K562 (cell line): ENCODE data around the gene ILK. TPM values are rescaled to one million over a fixed set of nuclear protein-coding genes. Genes with fewer than 3 reads are reported as not detected.

Experiments used
- ARID4B ChIP-seq: sonication (generic); formaldehyde crosslinking; IDR thresholded peaks from 2 replicates; pipeline ENCODE4 v1.8.0; 2022; ENCODE audit warnings: mild to moderate bottlenecking, missing genetic modification reagents
- BRF2 ChIP-seq: IDR thresholded peaks from 3 replicates; pipeline ENCODE4 v1.6.1; 2011; ENCODE audit warnings: borderline replicate concordance, mild to moderate bottlenecking; ENCODE audit not compliant: insufficient read length, insufficient read depth
- DIDO1 ChIP-seq: fragments of 450-650 bp; IDR thresholded peaks from 2 replicates; pipeline ENCODE4 v1.6.1; 2016; ENCODE audit warnings: low read depth, missing biosample characterization, missing genetic modification characterization
- EHMT2 ChIP-seq: fragments of 450-650 bp; IDR thresholded peaks from 2 replicates; pipeline ENCODE4 v1.6.1; 2018; ENCODE audit warnings: antibody characterized with exemption
- ZNF263 ChIP-seq: sonication (generic); formaldehyde crosslinking; IDR thresholded peaks from 2 replicates; pipeline ENCODE4 v1.8.0; 2022; ENCODE audit warnings: mild to moderate bottlenecking, missing genetic modification reagents, borderline replicate concordance
- ZNF318 ChIP-seq, 2 experiments: fragments of 450-650 bp; IDR thresholded peaks; 2 replicates each; pipeline ENCODE4 v1.6.1; 2016; ENCODE audit warnings: mild to moderate bottlenecking in 2 of 2, borderline replicate concordance in 1 of 2, low read depth in 1 of 2, moderate library complexity in 1 of 2
- ZNF740 ChIP-seq, 3 experiments: fragments of 200-800 bp in 1 of 3; sonication (Bioruptor generic) in 1 of 3; sonication (generic) in 1 of 3; formaldehyde crosslinking in 1 of 3; IDR thresholded peaks; 2 replicates each; pipeline versions ENCODE4 v1.6.1 to v1.8.0; 2016 to 2022; ENCODE audit warnings: mild to moderate bottlenecking in 2 of 3, missing compliant biosample characterization in 2 of 3, missing genetic modification characterization in 2 of 3, missing genetic modification reagents in 1 of 3
- polyA plus RNA-seq, 8 experiments: library from polyadenylated mRNA; depleted of rRNA in 4 of 8; stranded (reverse) in 5 of 8; unstranded in 3 of 8; fragments of >200 nt; fragmentation: Nextera tagmentation in 2 of 8; fragmentation: Illumina TruSeq in 1 of 8; extraction: Ambion mirVana in 2 of 8; extraction: Trizol in 1 of 8; gene quantifications; 2 replicates each; pipeline versions ENCODE4 v1.2.1 to v1.2.3, GENCODE V29; 2011 to 2014; ENCODE audit warnings: inconsistent platforms in 1 of 8, missing spikeins in 1 of 8
- total RNA-seq, 7 experiments: library from RNA; depleted of rRNA in 6 of 7; stranded (reverse); fragments of >200 nt in 6 of 7; fragmentation: Illumina TruSeq in 2 of 7; extraction: Trizol in 2 of 7; gene quantifications; 2 replicates each; pipeline versions ENCODE4 v1.2.1 to v1.2.3, GENCODE V29; 2011 to 2021; ENCODE audit warnings: low replicate concordance in 1 of 7
- TF ChIP-seq, protein P1 (sequence below): sonication (generic); formaldehyde crosslinking; IDR thresholded peaks from 2 replicates; pipeline ENCODE4 v1.8.0; 2022; ENCODE audit warnings: mild to moderate bottlenecking, missing genetic modification reagents

Gene ILK
- total and polyA plus RNA-seq, 9 of the 15 experiments (the other 6 are each of a cell fraction or from before 2014, with no cell fraction given) = 43.3 to 95.9 (median 58.9) TPM

GRCh38 chr11:6635082-6635932 lies 31.7 kb downstream of the ILK start (continued):
- no peak for TF ChIP-seq ZNF318 (IDR thresholded peaks at IDR 0.05; ENCODE audit: borderline replicate concordance in 1 of 2, low read depth in 1 of 2)
- no peak for TF ChIP-seq BRF2
- TF ChIP-seq ARID4B (CRISPR knock-in tag) = no peak
- TF ChIP-seq DIDO1 (tag) = no peak
- no peak for TF ChIP-seq EHMT2
- TF ChIP-seq, protein P1, sequence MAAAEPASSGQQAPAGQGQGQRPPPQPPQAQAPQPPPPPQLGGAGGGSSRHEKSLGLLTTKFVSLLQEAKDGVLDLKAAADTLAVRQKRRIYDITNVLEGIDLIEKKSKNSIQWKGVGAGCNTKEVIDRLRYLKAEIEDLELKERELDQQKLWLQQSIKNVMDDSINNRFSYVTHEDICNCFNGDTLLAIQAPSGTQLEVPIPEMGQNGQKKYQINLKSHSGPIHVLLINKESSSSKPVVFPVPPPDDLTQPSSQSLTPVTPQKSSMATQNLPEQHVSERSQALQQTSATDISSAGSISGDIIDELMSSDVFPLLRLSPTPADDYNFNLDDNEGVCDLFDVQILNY (CRISPR knock-in tag) = no peak
- TF ChIP-seq ZNF740 (CRISPR knock-in tag; IDR thresholded peaks at IDR 0.05) = no peak
- no peak for TF ChIP-seq ZNF740 (tag; IDR thresholded peaks at IDR 0.05)
- no peak for TF ChIP-seq ZNF263
